H9 (cell line): ENCODE results near the gene CHST14. TPM values are rescaled to one million over a fixed set of nuclear protein-coding genes. Genes with fewer than 3 reads are reported as not detected.

Source experiments
- DNase-seq: peaks from one replicate; pipeline ENCODE4 v3.0.0-alpha.2; 2017
- H2AFZ ChIP-seq: one replicate; pipeline ENCODE4 v1.6.1; 2013; ENCODE audit warnings: mild to moderate bottlenecking, low read length, control low read depth, moderate library complexity
- H2AK5ac ChIP-seq: 2 replicates; pipeline ENCODE4 v1.6.1; 2013; ENCODE audit warnings: low read length, control low read depth, mixed read lengths; ENCODE audit not compliant: insufficient read length
- H2BK120ac ChIP-seq: one replicate; pipeline ENCODE4 v1.6.1; 2013; ENCODE audit warnings: low read depth, mild to moderate bottlenecking, low read length, control low read depth, inconsistent platforms; ENCODE audit not compliant: poor library complexity, severe bottlenecking
- H2BK12ac ChIP-seq: 2 replicates; pipeline ENCODE4 v1.6.1; 2013; ENCODE audit warnings: low read length, control low read depth, mixed read lengths, low read depth; ENCODE audit not compliant: insufficient read length
- H2BK15ac ChIP-seq: 2 replicates; pipeline ENCODE4 v1.6.1; 2013; ENCODE audit warnings: low read depth, low read length, control low read depth
- H2BK20ac ChIP-seq: one replicate; pipeline ENCODE4 v1.6.1; 2013; ENCODE audit warnings: low read depth, mild to moderate bottlenecking, low read length, control low read depth, inconsistent platforms; ENCODE audit not compliant: poor library complexity, severe bottlenecking
- H2BK5ac ChIP-seq: 2 replicates; pipeline ENCODE4 v1.6.1; 2013; ENCODE audit warnings: low read length, control low read depth, mixed read lengths; ENCODE audit not compliant: insufficient read length
- H3K14ac ChIP-seq: 2 replicates; pipeline ENCODE4 v1.6.1; 2013; ENCODE audit warnings: low read length, control low read depth; ENCODE audit not compliant: insufficient read depth
- H3K18ac ChIP-seq: 2 replicates; pipeline ENCODE4 v1.6.1; 2013; ENCODE audit warnings: low read depth, mild to moderate bottlenecking, mixed read lengths, low read length, control low read depth; ENCODE audit not compliant: insufficient read length
- H3K23ac ChIP-seq: 2 replicates; pipeline ENCODE4 v1.6.1; 2013; ENCODE audit warnings: low read length, control low read depth, mixed read lengths, low read depth; ENCODE audit not compliant: insufficient read length
- H3K23me2 ChIP-seq: 2 replicates; pipeline ENCODE4 v1.6.1; 2013; ENCODE audit warnings: low read depth, mild to moderate bottlenecking, mixed read lengths, low read length, control low read depth; ENCODE audit not compliant: insufficient read length, poor library complexity, severe bottlenecking
- H3K27ac ChIP-seq: 2 replicates; pipeline ENCODE4 v1.5.1; 2013; ENCODE audit warnings: low read length, control low read depth, mixed read lengths, low read depth; ENCODE audit not compliant: insufficient read length
- H3K27me3 ChIP-seq: 2 replicates; pipeline ENCODE4 v1.6.1; 2013; ENCODE audit warnings: low read length, control low read depth, inconsistent platforms; ENCODE audit not compliant: insufficient read depth
- H3K4ac ChIP-seq: 2 replicates; pipeline ENCODE4 v1.6.1; 2013; ENCODE audit warnings: low read depth, mild to moderate bottlenecking, control low read depth, inconsistent platforms, low read length, moderate library complexity
- H3K4me1 ChIP-seq: 2 replicates; pipeline ENCODE4 v1.6.1; 2013; ENCODE audit warnings: low read length, control low read depth, inconsistent platforms; ENCODE audit not compliant: insufficient read depth
- H3K4me2 ChIP-seq: 2 replicates; pipeline ENCODE4 v1.6.1; 2013; ENCODE audit warnings: low read length, control low read depth, mixed read lengths; ENCODE audit not compliant: insufficient read length, insufficient read depth
- H3K56ac ChIP-seq: 2 replicates; pipeline ENCODE4 v1.6.1; 2013; ENCODE audit warnings: low read depth, mild to moderate bottlenecking, mixed read lengths, low read length, control low read depth; ENCODE audit not compliant: insufficient read length
- H3K79me1 ChIP-seq: 2 replicates; pipeline ENCODE4 v1.6.1; 2013; ENCODE audit warnings: low read depth, mild to moderate bottlenecking, moderate library complexity, low read length, control low read depth, inconsistent platforms; ENCODE audit not compliant: insufficient read depth, poor library complexity, severe bottlenecking
- H3K79me2 ChIP-seq: 2 replicates; pipeline ENCODE4 v1.6.1; 2013; ENCODE audit warnings: low read length, control low read depth, inconsistent platforms; ENCODE audit not compliant: insufficient read depth
- H3K9ac ChIP-seq: 2 replicates; pipeline ENCODE4 v1.6.1; 2013; ENCODE audit warnings: low read length, control low read depth, mixed read lengths; ENCODE audit not compliant: insufficient read length; ENCODE audit errors: extremely low read depth
- H3K9me3 ChIP-seq: one replicate; pipeline ENCODE4 v1.6.1; 2013; ENCODE audit warnings: low read depth, low read length, inconsistent platforms; ENCODE audit not compliant: control insufficient read depth
- H3T11ph ChIP-seq: one replicate; pipeline ENCODE4 v1.6.1; 2013; ENCODE audit warnings: mild to moderate bottlenecking, low read length, control low read depth, inconsistent platforms
- H4K20me1 ChIP-seq: one replicate; pipeline ENCODE4 v1.6.1; 2013; ENCODE audit not compliant: control insufficient read depth, insufficient read length, insufficient read depth
- H4K5ac ChIP-seq: 2 replicates; pipeline ENCODE4 v1.6.1; 2013; ENCODE audit warnings: low read depth, mild to moderate bottlenecking, mixed read lengths, low read length, control low read depth; ENCODE audit not compliant: insufficient read length
- H4K8ac ChIP-seq: replicated peaks from 2 replicates; pipeline ENCODE4 v1.6.1; 2013; ENCODE audit warnings: low read length, control low read depth, mixed read lengths, low read depth; ENCODE audit not compliant: insufficient read length
- H4K91ac ChIP-seq: 2 replicates; pipeline ENCODE4 v1.6.1; 2013; ENCODE audit warnings: low read depth, mild to moderate bottlenecking, moderate library complexity, mixed read lengths, low read length, control low read depth; ENCODE audit not compliant: insufficient read length
- H3K27ac Mint-ChIP-seq, 3 experiments: 2 replicates in 2 of 3; 3 replicates in 1 of 3; pipeline ENCODE4 v1.8.0; 2020 to 2021; ENCODE audit warnings: mixed read lengths in 3 of 3, mild to moderate bottlenecking in 1 of 3, moderate library complexity in 1 of 3
- H3K27me3 Mint-ChIP-seq: 2 replicates; pipeline ENCODE4 v1.8.0; 2021; ENCODE audit warnings: low read depth, mild to moderate bottlenecking, moderate library complexity, mixed read lengths
- H3K36me3 Mint-ChIP-seq, 3 experiments: 2 replicates in 2 of 3; 3 replicates in 1 of 3; pipeline ENCODE4 v1.8.0; 2020 to 2021; ENCODE audit warnings: low read depth in 3 of 3, mixed read lengths in 3 of 3; ENCODE audit not compliant: insufficient read depth in 1 of 3
- H3K4me1 Mint-ChIP-seq, 2 experiments: 2 replicates each; pipeline ENCODE4 v1.8.0; 2020; ENCODE audit warnings: mixed read lengths in 2 of 2
- H3K4me3 Mint-ChIP-seq, 2 experiments: 2 replicates in 1 of 2; 3 replicates in 1 of 2; pipeline ENCODE4 v1.8.0; 2020 to 2021; ENCODE audit warnings: mild to moderate bottlenecking in 2 of 2, mixed read lengths in 2 of 2, moderate library complexity in 1 of 2
- H3K9me3 Mint-ChIP-seq, 2 experiments: 2 replicates in 1 of 2; 3 replicates in 1 of 2; pipeline ENCODE4 v1.8.0; 2020; ENCODE audit warnings: mild to moderate bottlenecking in 2 of 2, mixed read lengths in 2 of 2, moderate library complexity in 1 of 2
- WGBS: extraction: QIAGEN DNeasy Blood & Tissue Kit; methylation state at CpG from one replicate; pipeline ENCODE4 v1.1.7; 2013; ENCODE audit warnings: missing lambda C conversion rate, low lambda C conversion rate, mixed read lengths; ENCODE audit not compliant: insufficient read length; ENCODE audit errors: extremely low coverage; 5-methylcytosine and 5-hydroxymethylcytosine counted together
- total RNA-seq: library from RNA; stranded (reverse); gene quantifications from 2 replicates; pipeline ENCODE4 v1.2.1, GENCODE V29; 2021
- TF ChIP-seq, protein P1 (sequence below): fragments of 200-600 bp; sonication (generic); conservative IDR thresholded peaks from 3 replicates; pipeline ENCODE4 v1.8.0; 2021; ENCODE audit warnings: antibody characterized with exemption, mild to moderate bottlenecking

The CHST14 gene
- total RNA-seq, 1 experiment from 2014 or later, result 25.7 TPM

DNA sequence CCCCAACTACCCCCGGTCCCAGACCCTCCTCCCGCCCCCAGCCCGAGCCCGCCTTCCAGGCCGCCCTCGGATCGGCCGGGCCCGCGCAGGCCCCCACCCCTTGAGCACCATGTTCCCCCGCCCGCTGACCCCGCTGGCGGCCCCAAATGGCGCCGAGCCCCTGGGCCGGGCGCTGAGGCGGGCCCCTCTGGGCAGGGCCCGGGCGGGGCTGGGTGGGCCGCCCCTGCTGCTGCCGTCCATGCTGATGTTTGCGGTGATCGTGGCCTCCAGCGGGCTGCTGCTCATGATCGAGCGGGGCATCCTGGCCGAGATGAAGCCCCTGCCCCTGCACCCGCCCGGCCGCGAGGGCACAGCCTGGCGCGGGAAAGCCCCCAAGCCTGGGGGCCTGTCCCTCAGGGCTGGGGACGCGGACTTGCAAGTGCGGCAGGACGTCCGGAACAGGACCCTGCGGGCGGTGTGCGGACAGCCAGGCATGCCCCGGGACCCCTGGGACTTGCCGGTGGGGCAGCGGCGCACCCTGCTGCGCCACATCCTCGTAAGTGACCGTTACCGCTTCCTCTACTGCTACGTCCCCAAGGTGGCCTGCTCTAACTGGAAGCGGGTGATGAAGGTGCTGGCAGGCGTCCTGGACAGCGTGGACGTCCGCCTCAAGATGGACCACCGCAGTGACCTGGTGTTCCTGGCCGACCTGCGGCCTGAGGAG is 472 bp downstream of the CHST14 start:
- Histone ChIP-seq H4K8ac (no peak overlapping the region), H3K18ac (peak overlapping the region; percentile 0), H3K23me2 (peaks cover 10% of the 10 kb centered on the region), H3T11ph (no peak overlapping the region), H3K79me1 (no peaks in the 10 kb centered on the region), H3K79me2 (no peaks in the 10 kb centered on the region), H3K14ac (peak overlapping the region; percentile 70; the same call in 1 of the 2 replicates), H2BK5ac (no peak overlapping the region), H3K27ac (no peak overlapping the region), H3K9ac (peak overlapping the region; percentile 20), H3K9me3 (no peaks in the 10 kb centered on the region), H2BK120ac (no peak overlapping the region), H3K4ac (no peak overlapping the region), H4K5ac (no peak overlapping the region), H2AK5ac (no peak overlapping the region), H3K56ac (no peak overlapping the region), H2BK20ac (no peak overlapping the region), H2AFZ (no peak overlapping the region), H2BK15ac (no peak overlapping the region), H2BK12ac (no peak overlapping the region), H3K4me1 (no peaks in the 10 kb centered on the region; the same call in 1 of the 2 replicates), H3K27me3 (no peaks in the 10 kb centered on the region), H4K20me1 (peaks cover 4% of the 10 kb centered on the region), H4K91ac (no peak overlapping the region), H3K23ac (no peak overlapping the region), H3K4me2 (peak overlapping the region; percentile 54)
- Mint-ChIP-seq H3K9me3 (no peaks in the 10 kb centered on the region), H3K4me3 (peak overlapping the region; percentile 77 to 83), H3K4me1 (peaks cover 30 to 34% of the 10 kb centered on the region in 2 experiments), H3K27me3 (peaks cover 6% of the 10 kb centered on the region), H3K36me3 (peaks cover 6 to 15% (median 12%) of the 10 kb centered on the region in 3 experiments; a peak in 6 of 7 replicates), H3K27ac (peak overlapping the region in 1 of 3 experiments; percentile 75; a peak in 3 of 7 replicates)
- TF ChIP-seq, protein P1, sequence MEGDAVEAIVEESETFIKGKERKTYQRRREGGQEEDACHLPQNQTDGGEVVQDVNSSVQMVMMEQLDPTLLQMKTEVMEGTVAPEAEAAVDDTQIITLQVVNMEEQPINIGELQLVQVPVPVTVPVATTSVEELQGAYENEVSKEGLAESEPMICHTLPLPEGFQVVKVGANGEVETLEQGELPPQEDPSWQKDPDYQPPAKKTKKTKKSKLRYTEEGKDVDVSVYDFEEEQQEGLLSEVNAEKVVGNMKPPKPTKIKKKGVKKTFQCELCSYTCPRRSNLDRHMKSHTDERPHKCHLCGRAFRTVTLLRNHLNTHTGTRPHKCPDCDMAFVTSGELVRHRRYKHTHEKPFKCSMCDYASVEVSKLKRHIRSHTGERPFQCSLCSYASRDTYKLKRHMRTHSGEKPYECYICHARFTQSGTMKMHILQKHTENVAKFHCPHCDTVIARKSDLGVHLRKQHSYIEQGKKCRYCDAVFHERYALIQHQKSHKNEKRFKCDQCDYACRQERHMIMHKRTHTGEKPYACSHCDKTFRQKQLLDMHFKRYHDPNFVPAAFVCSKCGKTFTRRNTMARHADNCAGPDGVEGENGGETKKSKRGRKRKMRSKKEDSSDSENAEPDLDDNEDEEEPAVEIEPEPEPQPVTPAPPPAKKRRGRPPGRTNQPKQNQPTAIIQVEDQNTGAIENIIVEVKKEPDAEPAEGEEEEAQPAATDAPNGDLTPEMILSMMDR, result no peak
- WGBS, result no CpG with 5 or more reads among the region's 60 CpGs
- DNase-seq, result peak; percentile 45
